HEK293 (cell line): ENCODE data around the gene AMER2.

ENCODE experiments used
- CTCF ChIP-seq: fragments of 450-650 bp; formaldehyde crosslinking; IDR thresholded peaks from 2 replicates; pipeline ENCODE4 v1.5.1; 2016; ENCODE audit warnings: missing biosample characterization, missing genetic modification characterization
- HOXA7 ChIP-seq: sonication (generic); formaldehyde crosslinking; IDR thresholded peaks from 2 replicates; pipeline ENCODE4 v1.8.1; 2022; ENCODE audit warnings: missing genetic modification reagents, borderline replicate concordance
- PBX3 ChIP-seq: sonication (generic); formaldehyde crosslinking; IDR thresholded peaks from 2 replicates; pipeline ENCODE4 v1.8.1; 2022; ENCODE audit warnings: mild to moderate bottlenecking, moderate library complexity, missing genetic modification reagents
- ZBTB11 ChIP-seq: fragments of 450-650 bp; formaldehyde crosslinking; conservative IDR thresholded peaks from 2 replicates; pipeline ENCODE4 v1.5.1; 2016; ENCODE audit warnings: low read depth, missing biosample characterization, missing genetic modification characterization
- ZBTB17 ChIP-seq: fragments of 450-650 bp; formaldehyde crosslinking; IDR thresholded peaks from 2 replicates; pipeline ENCODE4 v1.5.1; 2016; ENCODE audit warnings: missing biosample characterization, missing genetic modification characterization
- ZNF274 ChIP-seq, 2 experiments: fragments of 200-500 bp in 1 of 2; fragments of 450-650 bp in 1 of 2; sonication (Bioruptor generic) in 1 of 2; formaldehyde crosslinking in 1 of 2; IDR thresholded peaks; 2 replicates each; pipeline versions ENCODE4 v1.5.1 to v1.6.1; 2014 to 2016; ENCODE audit warnings: borderline replicate concordance in 1 of 2, inconsistent platforms in 1 of 2, low read length in 1 of 2, missing biosample characterization in 1 of 2, missing genetic modification characterization in 1 of 2
- ZNF362 ChIP-seq: fragments of 450-650 bp; formaldehyde crosslinking; IDR thresholded peaks from 2 replicates; pipeline ENCODE4 v1.5.1; 2016; ENCODE audit warnings: missing biosample characterization, missing genetic modification characterization
- ZNF449 ChIP-seq: fragments of 450-650 bp; formaldehyde crosslinking; IDR thresholded peaks from 2 replicates; pipeline ENCODE4 v1.5.1; 2017; ENCODE audit warnings: missing biosample characterization, mild to moderate bottlenecking, missing genetic modification characterization, moderate library complexity
- ZNF514 ChIP-seq: fragments of 450-650 bp; formaldehyde crosslinking; IDR thresholded peaks from 2 replicates; pipeline ENCODE4 v1.5.1; 2016; ENCODE audit warnings: missing biosample characterization, missing genetic modification characterization
- ZNF76 ChIP-seq: fragments of 450-650 bp; formaldehyde crosslinking; IDR thresholded peaks from 2 replicates; pipeline ENCODE4; 2016; ENCODE audit warnings: low read depth, missing biosample characterization, missing genetic modification characterization, borderline replicate concordance
- ZNF776 ChIP-seq: fragments of 450-650 bp; formaldehyde crosslinking; IDR thresholded peaks from 2 replicates; pipeline ENCODE4 v1.5.0; 2017; ENCODE audit warnings: missing biosample characterization, missing genetic modification characterization, borderline replicate concordance
- ZNF777 ChIP-seq: fragments of 450-650 bp; formaldehyde crosslinking; IDR thresholded peaks from 2 replicates; pipeline ENCODE4 v1.5.1; 2017; ENCODE audit warnings: missing biosample characterization, missing genetic modification characterization, borderline replicate concordance

GRCh38 chr13:25165663-25166062 lies 6.4 kb downstream of the AMER2 start:
- no peak for TF ChIP-seq CTCF (tag by site-specific recombination)
- TF ChIP-seq ZBTB17 (tag by site-specific recombination): no peak
- no peak for TF ChIP-seq ZNF362 (tag by site-specific recombination)
- TF ChIP-seq HOXA7 (CRISPR knock-in tag): no peak
- no peak for TF ChIP-seq ZBTB11 (tag by site-specific recombination)
- no peak for TF ChIP-seq ZNF776 (tag by site-specific recombination)
- no peak for TF ChIP-seq ZNF514 (tag by site-specific recombination)
- TF ChIP-seq ZNF76 (tag by site-specific recombination): no peak
- TF ChIP-seq ZNF274 (IDR thresholded peaks at IDR 0.05; ENCODE audit: low read length): no peak
- TF ChIP-seq ZNF274 (tag by site-specific recombination; IDR thresholded peaks at IDR 0.05; ENCODE audit: borderline replicate concordance): no peak
- TF ChIP-seq PBX3 (CRISPR knock-in tag): no peak
- no peak for TF ChIP-seq ZNF777 (tag by site-specific recombination)
- no peak for TF ChIP-seq ZNF449
